ENCODE results near the gene PLBD2.

PLBD2 gene, protein sequence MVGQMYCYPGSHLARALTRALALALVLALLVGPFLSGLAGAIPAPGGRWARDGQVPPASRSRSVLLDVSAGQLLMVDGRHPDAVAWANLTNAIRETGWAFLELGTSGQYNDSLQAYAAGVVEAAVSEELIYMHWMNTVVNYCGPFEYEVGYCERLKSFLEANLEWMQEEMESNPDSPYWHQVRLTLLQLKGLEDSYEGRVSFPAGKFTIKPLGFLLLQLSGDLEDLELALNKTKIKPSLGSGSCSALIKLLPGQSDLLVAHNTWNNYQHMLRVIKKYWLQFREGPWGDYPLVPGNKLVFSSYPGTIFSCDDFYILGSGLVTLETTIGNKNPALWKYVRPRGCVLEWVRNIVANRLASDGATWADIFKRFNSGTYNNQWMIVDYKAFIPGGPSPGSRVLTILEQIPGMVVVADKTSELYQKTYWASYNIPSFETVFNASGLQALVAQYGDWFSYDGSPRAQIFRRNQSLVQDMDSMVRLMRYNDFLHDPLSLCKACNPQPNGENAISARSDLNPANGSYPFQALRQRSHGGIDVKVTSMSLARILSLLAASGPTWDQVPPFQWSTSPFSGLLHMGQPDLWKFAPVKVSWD

DNA sequence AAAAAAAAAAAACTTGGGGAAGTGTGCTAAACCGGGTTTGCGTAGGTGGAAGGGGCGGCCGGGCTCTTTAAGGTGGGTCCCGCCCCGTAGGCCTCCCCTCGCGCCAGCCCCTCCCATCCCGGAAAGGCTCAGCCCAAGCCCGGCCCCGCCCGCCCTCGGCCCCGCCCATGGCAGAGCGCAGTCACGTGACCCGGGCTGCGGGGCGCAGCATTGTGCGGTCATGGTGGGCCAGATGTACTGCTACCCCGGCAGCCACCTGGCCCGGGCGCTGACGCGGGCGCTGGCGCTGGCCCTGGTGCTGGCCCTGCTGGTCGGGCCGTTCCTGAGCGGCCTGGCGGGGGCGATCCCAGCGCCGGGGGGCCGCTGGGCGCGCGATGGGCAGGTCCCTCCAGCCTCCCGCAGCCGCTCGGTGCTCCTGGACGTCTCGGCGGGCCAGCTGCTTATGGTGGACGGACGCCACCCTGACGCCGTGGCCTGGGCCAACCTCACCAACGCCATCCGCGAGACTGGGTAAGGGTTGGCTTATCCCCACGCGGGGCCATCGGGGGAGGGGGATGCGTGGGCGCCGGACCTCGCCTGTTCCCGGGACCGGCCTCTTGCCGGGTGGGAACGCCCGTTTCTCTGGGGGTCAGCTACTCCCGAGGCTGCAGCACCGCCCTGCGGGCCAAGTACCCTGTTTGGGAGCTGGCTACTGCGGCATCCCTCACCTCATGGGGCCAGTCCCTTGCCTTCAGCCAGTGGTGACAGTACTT lies at the start of gene PLBD2:
PLBD2 (plus strand) TSS at position 207 of the 752 bp plus-strand sequence; CDS start at position 221, 14 bp downstream.
- H3K4me3 ChIP-seq (ENCODE audit: low read depth, low read length), result peak within 1 kb of the TSS; percentile 86
- no peak for TF ChIP-seq CTCF (IDR thresholded peaks at IDR 0.05; ENCODE audit: low read depth, low read length)

GRCh38 chr12:113310489-113310888 lies 47.9 kb upstream of the PLBD2 start:
- no peak overlapping the region for H3K4me3 ChIP-seq (ENCODE audit: low read depth, low read length)
- TF ChIP-seq CTCF (IDR thresholded peaks at IDR 0.05; ENCODE audit: low read depth, low read length), result no peak

DNA sequence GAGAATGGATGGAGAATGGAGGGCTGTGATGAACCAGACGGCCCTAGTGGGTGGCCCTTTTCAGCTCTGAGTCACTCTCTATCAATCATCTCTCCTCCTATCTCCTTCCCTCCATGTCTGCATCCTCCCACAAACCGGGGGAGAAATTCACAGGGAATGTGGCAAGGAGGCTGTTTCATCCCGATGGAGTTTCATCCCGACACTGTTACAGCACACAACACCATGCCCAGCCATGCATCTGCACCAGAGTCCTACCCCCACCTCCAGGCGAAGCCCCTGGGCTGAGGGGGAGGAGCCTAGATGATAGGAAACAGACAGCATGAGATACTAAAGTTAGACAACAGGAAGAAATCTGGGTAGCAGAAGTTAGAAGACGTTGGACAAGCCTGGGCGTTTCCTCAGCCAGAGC lies 44.3 kb upstream of the PLBD2 start:
- no peak for TF ChIP-seq CTCF (IDR thresholded peaks at IDR 0.05; ENCODE audit: low read depth, low read length)

DNA sequence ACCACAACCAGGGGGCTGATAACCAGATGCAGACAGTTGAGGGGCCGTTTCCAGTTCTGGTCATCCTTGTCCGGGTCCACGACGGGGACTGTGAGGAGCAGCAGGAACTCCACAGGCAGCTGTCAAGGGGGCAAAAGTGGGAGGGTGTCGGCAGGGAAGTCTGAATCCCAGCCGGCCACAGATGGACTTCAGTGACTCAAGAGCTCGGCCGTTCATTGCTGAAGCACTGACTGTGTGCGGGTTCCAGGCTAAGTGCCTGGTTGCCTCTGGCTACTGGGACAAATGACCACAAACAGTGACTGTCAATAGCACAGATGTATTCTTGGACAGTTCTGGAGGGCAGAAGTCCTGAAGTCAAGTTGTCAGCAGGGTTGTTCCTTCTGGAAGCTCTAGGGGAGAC lies 43.0 kb upstream of the PLBD2 start:
- H3K4me3 ChIP-seq (ENCODE audit: low read depth, low read length), result no peak overlapping the region
- TF ChIP-seq CTCF (IDR thresholded peaks at IDR 0.05; ENCODE audit: low read depth, low read length), result no peak

More for the DNA sequence above, 44.3 kb upstream of the PLBD2 start:
- H3K4me3 ChIP-seq (ENCODE audit: low read depth, low read length), result no peak overlapping the region

DNA sequence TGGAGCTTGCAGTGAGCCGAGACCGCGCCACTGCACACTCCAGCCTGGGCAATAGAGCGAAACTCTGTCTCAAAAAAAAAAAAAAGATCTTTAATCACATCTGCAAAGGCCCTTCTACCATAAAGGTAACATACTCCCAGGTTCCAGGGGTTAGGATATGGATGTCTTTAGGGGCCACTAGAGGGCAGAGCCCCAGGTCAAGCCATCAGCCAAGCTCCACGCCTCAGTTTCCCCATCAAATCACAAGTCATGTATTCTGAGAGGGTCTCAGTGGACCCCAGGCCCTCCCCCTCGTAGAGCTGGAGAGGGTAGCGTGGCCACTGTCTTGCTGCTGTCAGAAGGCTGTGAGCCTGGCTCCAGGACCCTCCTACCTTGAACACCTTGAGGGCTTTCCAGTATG lies 42.2 kb upstream of the PLBD2 start:
- H3K4me3 ChIP-seq (ENCODE audit: low read depth, low read length), result no peak overlapping the region
- TF ChIP-seq CTCF (IDR thresholded peaks at IDR 0.05; ENCODE audit: low read depth, low read length), result no peak

- no peak overlapping the region for H3K4me3 ChIP-seq (ENCODE audit: low read depth, low read length)
- no peak for TF ChIP-seq CTCF (IDR thresholded peaks at IDR 0.05; ENCODE audit: low read depth, low read length)
Observed at GRCh38 chr12:113317122-113317521, 41.3 kb upstream of the PLBD2 start.
